ENCODE results near the gene NCAM1. TPM values are rescaled to one million over a fixed set of nuclear protein-coding genes. Genes with fewer than 3 reads are reported as not detected.
A peak's percentile ranks its signal among the peaks of the same experiment; 100 is the strongest.

The NCAM1 gene
- total and polyA plus RNA-seq, 10 donors, result 0.41 to 13.2 (median 7.1) TPM

DNA sequence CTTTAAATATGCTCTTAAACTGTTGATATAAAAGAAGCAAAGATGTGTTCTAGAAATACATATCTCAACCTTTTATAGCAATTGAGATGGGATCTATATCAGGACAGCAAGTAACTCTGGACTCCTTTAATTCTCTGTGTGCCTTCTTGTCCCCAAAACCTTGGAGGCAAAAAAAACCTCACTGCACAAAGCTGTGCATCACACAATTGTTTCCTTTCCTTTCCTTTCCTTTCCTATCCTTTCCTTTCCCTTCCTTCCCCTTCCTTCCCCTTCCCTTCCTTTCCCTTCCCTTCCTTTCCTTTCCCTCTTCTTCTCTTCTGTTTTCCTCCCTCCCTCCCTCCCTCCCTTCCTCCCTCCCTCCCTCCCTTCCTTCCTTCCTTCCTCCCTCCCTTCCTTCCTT is 343.7 kb downstream of the NCAM1 start:
- H3K9me3 ChIP-seq, result no peaks in the 10 kb centered on the region
- H3K4me1 ChIP-seq, result peaks cover 0 to 8% (median 0%) of the 10 kb centered on the region in 6 donors
- H3K27ac ChIP-seq, result no peak overlapping the region
- H3K36me3 ChIP-seq, result no peaks in the 10 kb centered on the region
- intact Hi-C loops (cut with DNase I; ENCODE audit: low total_unique reads), result loop anchor here (5.0 to 10.0 kb wide), 2 partner anchors 227 to 490 kb away; no protein-coding TSS in a partner anchor
- DNase-seq, result no peak
- no peak overlapping the region for H3K4me3 ChIP-seq
- TF ChIP-seq, protein P1, sequence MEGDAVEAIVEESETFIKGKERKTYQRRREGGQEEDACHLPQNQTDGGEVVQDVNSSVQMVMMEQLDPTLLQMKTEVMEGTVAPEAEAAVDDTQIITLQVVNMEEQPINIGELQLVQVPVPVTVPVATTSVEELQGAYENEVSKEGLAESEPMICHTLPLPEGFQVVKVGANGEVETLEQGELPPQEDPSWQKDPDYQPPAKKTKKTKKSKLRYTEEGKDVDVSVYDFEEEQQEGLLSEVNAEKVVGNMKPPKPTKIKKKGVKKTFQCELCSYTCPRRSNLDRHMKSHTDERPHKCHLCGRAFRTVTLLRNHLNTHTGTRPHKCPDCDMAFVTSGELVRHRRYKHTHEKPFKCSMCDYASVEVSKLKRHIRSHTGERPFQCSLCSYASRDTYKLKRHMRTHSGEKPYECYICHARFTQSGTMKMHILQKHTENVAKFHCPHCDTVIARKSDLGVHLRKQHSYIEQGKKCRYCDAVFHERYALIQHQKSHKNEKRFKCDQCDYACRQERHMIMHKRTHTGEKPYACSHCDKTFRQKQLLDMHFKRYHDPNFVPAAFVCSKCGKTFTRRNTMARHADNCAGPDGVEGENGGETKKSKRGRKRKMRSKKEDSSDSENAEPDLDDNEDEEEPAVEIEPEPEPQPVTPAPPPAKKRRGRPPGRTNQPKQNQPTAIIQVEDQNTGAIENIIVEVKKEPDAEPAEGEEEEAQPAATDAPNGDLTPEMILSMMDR (IDR thresholded peaks at IDR 0.05 in 8 of 11, conservative IDR thresholded peaks at IDR 0.05 in 3 of 11), result no peak
- TF ChIP-seq POLR2AphosphoS5 (IDR thresholded peaks at IDR 0.05) (no peak), POLR2A (IDR thresholded peaks at IDR 0.05) (no peak)
- no peaks in the 10 kb centered on the region for H3K27me3 ChIP-seq (replicated peaks in 1 of 7)

- TF ChIP-seq, protein P1 (IDR thresholded peaks at IDR 0.05 in 8 of 11, conservative IDR thresholded peaks at IDR 0.05 in 3 of 11), result peak; percentile 58 to 89 (median 86)
- no peak for TF ChIP-seq POLR2A (IDR thresholded peaks at IDR 0.05)
- WGBS, 5 donors, result 41 to 50% (median 47%) methylated on average over 10 to 12 of the region's 12 CpGs
- Histone ChIP-seq H3K36me3 (no peaks in the 10 kb centered on the region), H3K27me3 (replicated peaks in 1 of 7) (no peaks in the 10 kb centered on the region), H3K9me3 (no peaks in the 10 kb centered on the region), H3K4me1 (peaks cover 0 to 8% (median 0%) of the 10 kb centered on the region in 6 donors), H3K27ac (no peak overlapping the region), H3K4me3 (no peak overlapping the region)
- intact Hi-C loops (cut with DNase I; ENCODE audit: low total_unique reads), result loop anchor here (5.0 to 10.0 kb wide), 2 partner anchors 227 to 489 kb away; no protein-coding TSS in a partner anchor
- DNase-seq, result peak; percentile 91
Measured at GRCh38 chr11:113305440-113306336, 344.5 kb downstream of the NCAM1 start.

DNA sequence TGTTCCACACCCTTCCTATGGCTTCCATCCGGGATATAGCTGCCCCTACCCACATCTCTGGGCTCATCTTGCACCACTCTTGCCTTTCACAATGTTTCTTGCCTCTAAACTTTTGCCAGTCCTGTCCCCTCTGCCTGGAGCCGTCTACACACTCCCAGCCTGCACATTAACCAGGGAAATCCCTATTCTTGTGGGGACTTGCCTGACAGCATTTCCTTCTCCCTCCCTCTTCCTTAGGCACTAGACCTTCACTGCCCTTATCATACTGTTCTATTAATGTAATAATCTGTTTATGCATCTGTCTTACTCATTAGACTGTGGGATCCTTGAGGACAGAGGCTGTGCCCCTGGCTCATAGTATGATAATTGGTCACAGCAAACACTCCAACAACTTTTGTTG is 347.4 kb downstream of the NCAM1 start:
- peaks cover 0 to 13% (median 2%) of the 10 kb centered on the region in 6 donors for H3K4me1 ChIP-seq
- 45 to 70% (median 60%) methylated on average over 2 of the region's 2 CpGs for WGBS, 5 donors
- H3K36me3 ChIP-seq, result no peaks in the 10 kb centered on the region
- DNase-seq, result no peak
- H3K27ac ChIP-seq, result no peak overlapping the region
- H3K9me3 ChIP-seq, result no peaks in the 10 kb centered on the region
- TF ChIP-seq POLR2A (IDR thresholded peaks at IDR 0.05), result no peak
- TF ChIP-seq POLR2AphosphoS5 (IDR thresholded peaks at IDR 0.05), result no peak
- TF ChIP-seq, protein P1 (IDR thresholded peaks at IDR 0.05 in 8 of 11, conservative IDR thresholded peaks at IDR 0.05 in 3 of 11), result no peak
- intact Hi-C loops (cut with DNase I; ENCODE audit: low total_unique reads), result loop anchor here (5.0 to 10.0 kb wide), 2 partner anchors 224 to 486 kb away; no protein-coding TSS in a partner anchor
- H3K4me3 ChIP-seq, result no peak overlapping the region
- H3K27me3 ChIP-seq (replicated peaks in 1 of 7), result no peaks in the 10 kb centered on the region

DNA sequence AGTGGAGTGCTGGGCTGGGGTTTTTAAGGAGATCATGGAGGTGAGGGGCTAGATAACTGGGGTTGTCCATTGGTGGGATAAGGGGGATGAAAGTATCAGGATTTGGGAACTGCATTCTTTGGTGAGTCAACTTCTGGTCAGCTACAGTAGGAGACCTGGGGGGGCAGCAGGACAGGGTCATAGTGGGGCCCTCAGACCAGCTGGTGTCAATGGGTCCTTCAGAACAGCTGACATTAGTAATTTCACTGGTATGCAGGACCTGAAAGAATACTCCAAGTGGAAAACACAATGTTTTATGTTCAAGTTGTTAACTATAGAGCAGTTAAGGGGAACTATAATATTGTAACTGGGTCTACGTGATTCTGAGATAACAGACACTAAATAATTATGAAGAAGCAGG is 350.3 kb downstream of the NCAM1 start:
- Histone ChIP-seq H3K9me3 (no peaks in the 10 kb centered on the region), H3K4me3 (no peak overlapping the region), H3K27me3 (replicated peaks in 1 of 7) (no peaks in the 10 kb centered on the region), H3K36me3 (no peaks in the 10 kb centered on the region), H3K4me1 (peaks cover 6 to 28% (median 16%) of the 10 kb centered on the region in 6 donors), H3K27ac (no peak overlapping the region)
- no peak for DNase-seq
- TF ChIP-seq POLR2AphosphoS5 (IDR thresholded peaks at IDR 0.05), result no peak
- TF ChIP-seq, protein P1 (IDR thresholded peaks at IDR 0.05 in 8 of 11, conservative IDR thresholded peaks at IDR 0.05 in 3 of 11), result no peak
- no peak for TF ChIP-seq POLR2A (IDR thresholded peaks at IDR 0.05)
- 86 to 100% (median 90%) methylated on average over 1 of the region's 1 CpG for WGBS, 5 donors
- intact Hi-C loops (cut with DNase I; ENCODE audit: low total_unique reads), result no loop called here

All from spleen (tissue), 11 donors.